Stomach (tissue), 4 donors: Measurements from ENCODE around the gene CA14.

Source experiments
- EP300 ChIP-seq: sonication (generic); formaldehyde crosslinking; IDR thresholded peaks from one replicate; pipeline ENCODE4 v1.6.1; 2017; ENCODE audit warnings: antibody characterized with exemption
- POLR2A ChIP-seq, 4 donors: fragments of 450-650 bp; IDR thresholded peaks; one replicate each; pipeline ENCODE4 v1.6.1; 2016; ENCODE audit warnings: antibody characterized with exemption in 4 of 4, control low read depth in 2 of 4, mild to moderate bottlenecking in 1 of 4, moderate library complexity in 1 of 4
- POLR2AphosphoS5 ChIP-seq, 3 donors: sonication (generic); formaldehyde crosslinking; IDR thresholded peaks; one replicate each; pipeline ENCODE4 v1.6.1; 2016; ENCODE audit warnings: antibody characterized with exemption in 3 of 3
- TF ChIP-seq, protein P1 (sequence below), 7 experiments: fragments of 450-650 bp in 4 of 7; fragments of 200-600 bp in 3 of 7; sonication (generic) in 3 of 7; IDR thresholded peaks; one replicate each; pipeline ENCODE4 v1.5.1; 2016 to 2019; ENCODE audit warnings: antibody characterized with exemption in 7 of 7, control low read depth in 2 of 7, mild to moderate bottlenecking in 1 of 7

DNA sequence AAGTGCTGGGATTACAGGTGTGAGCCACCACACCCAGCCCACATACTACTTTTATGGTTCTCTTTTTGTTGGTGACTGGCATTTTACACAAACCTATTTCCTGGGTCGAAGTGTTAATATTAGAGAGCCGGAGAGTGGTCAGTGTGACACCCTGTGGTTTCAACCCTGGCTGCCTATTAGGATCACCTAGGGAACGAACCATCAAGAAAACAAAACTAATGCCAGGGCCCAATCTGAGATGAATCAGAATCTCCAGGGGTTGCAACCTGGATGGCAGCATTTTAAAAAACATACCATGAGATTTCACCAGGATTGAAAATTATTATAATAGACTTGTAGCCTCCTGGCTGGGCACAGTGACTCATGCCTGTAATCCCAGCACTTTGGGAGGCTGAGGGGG, 42.1 kb downstream of the CA14 start:
- TF ChIP-seq, protein P1, sequence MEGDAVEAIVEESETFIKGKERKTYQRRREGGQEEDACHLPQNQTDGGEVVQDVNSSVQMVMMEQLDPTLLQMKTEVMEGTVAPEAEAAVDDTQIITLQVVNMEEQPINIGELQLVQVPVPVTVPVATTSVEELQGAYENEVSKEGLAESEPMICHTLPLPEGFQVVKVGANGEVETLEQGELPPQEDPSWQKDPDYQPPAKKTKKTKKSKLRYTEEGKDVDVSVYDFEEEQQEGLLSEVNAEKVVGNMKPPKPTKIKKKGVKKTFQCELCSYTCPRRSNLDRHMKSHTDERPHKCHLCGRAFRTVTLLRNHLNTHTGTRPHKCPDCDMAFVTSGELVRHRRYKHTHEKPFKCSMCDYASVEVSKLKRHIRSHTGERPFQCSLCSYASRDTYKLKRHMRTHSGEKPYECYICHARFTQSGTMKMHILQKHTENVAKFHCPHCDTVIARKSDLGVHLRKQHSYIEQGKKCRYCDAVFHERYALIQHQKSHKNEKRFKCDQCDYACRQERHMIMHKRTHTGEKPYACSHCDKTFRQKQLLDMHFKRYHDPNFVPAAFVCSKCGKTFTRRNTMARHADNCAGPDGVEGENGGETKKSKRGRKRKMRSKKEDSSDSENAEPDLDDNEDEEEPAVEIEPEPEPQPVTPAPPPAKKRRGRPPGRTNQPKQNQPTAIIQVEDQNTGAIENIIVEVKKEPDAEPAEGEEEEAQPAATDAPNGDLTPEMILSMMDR (IDR thresholded peaks at IDR 0.05): no peak
- TF ChIP-seq EP300 (no peak), POLR2AphosphoS5 (IDR thresholded peaks at IDR 0.05) (no peak), POLR2A (IDR thresholded peaks at IDR 0.05) (no peak)
